ENCODE data around the gene CHST12.
A peak's percentile ranks its signal among the peaks of the same experiment; 100 is the strongest.

The CHST12 gene

GRCh38 chr7:2386964-2387669, 16.3 kb upstream of the CHST12 start:
- TF ChIP-seq GATA2 (IDR thresholded peaks at IDR 0.05; ENCODE audit: low read depth, low read length) = no peak
- TF ChIP-seq GATA3 (IDR thresholded peaks at IDR 0.05; ENCODE audit: low read depth, low read length) = no peak

GRCh38 chr7:2387897-2388636, 15.3 kb upstream of the CHST12 start:
- TF ChIP-seq GATA3 (IDR thresholded peaks at IDR 0.05; ENCODE audit: low read depth, low read length) (no peak), GATA2 (IDR thresholded peaks at IDR 0.05; ENCODE audit: low read depth, low read length) (no peak)

GRCh38 chr7:2388637-2388954, 14.8 kb upstream of the CHST12 start:
- TF ChIP-seq GATA3 (IDR thresholded peaks at IDR 0.05; ENCODE audit: low read depth, low read length) = no peak

GRCh38 chr7:2393706-2394105, 9.7 kb upstream of the CHST12 start:
- TF ChIP-seq GATA3 (IDR thresholded peaks at IDR 0.05; ENCODE audit: low read depth, low read length) = no peak
- no peak for TF ChIP-seq GATA2 (IDR thresholded peaks at IDR 0.05; ENCODE audit: low read depth, low read length)

GRCh38 chr7:2394566-2395082, 8.8 kb upstream of the CHST12 start:
- TF ChIP-seq GATA2 (IDR thresholded peaks at IDR 0.05; ENCODE audit: low read depth, low read length) (no peak), GATA3 (IDR thresholded peaks at IDR 0.05; ENCODE audit: low read depth, low read length) (no peak)

GRCh38 chr7:2398506-2398905, 4.9 kb upstream of the CHST12 start:
- TF ChIP-seq GATA3 (IDR thresholded peaks at IDR 0.05; ENCODE audit: low read depth, low read length) (no peak), GATA2 (IDR thresholded peaks at IDR 0.05; ENCODE audit: low read depth, low read length) (no peak)

GRCh38 chr7:2399848-2400587, 3.4 kb upstream of the CHST12 start:
- no peak for TF ChIP-seq GATA3 (IDR thresholded peaks at IDR 0.05; ENCODE audit: low read depth, low read length)
- peak; percentile 66; the same call in 1 of the 2 replicates for TF ChIP-seq GATA2 (IDR thresholded peaks at IDR 0.05; ENCODE audit: low read depth, low read length)

GRCh38 chr7:2402687-2403013, 761 bp upstream of the CHST12 start:
- TF ChIP-seq GATA3 (IDR thresholded peaks at IDR 0.05; ENCODE audit: low read depth, low read length) = no peak
- no peak for TF ChIP-seq GATA2 (IDR thresholded peaks at IDR 0.05; ENCODE audit: low read depth, low read length)

GRCh38 chr7:2403718-2404648, 572 bp downstream of the CHST12 start:
- TF ChIP-seq GATA2 (IDR thresholded peaks at IDR 0.05; ENCODE audit: low read depth, low read length) (0 out of 2 replicates have a peak, but pooled peaks have one; percentile 6), GATA3 (IDR thresholded peaks at IDR 0.05; ENCODE audit: low read depth, low read length) (no peak)

- no peak for TF ChIP-seq GATA3 (IDR thresholded peaks at IDR 0.05; ENCODE audit: low read depth, low read length)
- TF ChIP-seq GATA2 (IDR thresholded peaks at IDR 0.05; ENCODE audit: low read depth, low read length) = 0 out of 2 replicates have a peak, but pooled peaks have one; percentile 17
These were observed 1.3 kb downstream of the CHST12 start for GRCh38 chr7:2404714-2405119.

- TF ChIP-seq GATA2 (IDR thresholded peaks at IDR 0.05; ENCODE audit: low read depth, low read length) = no peak
These were observed 1.8 kb downstream of the CHST12 start for GRCh38 chr7:2405201-2405600.

- TF ChIP-seq GATA3 (IDR thresholded peaks at IDR 0.05; ENCODE audit: low read depth, low read length) (no peak), GATA2 (IDR thresholded peaks at IDR 0.05; ENCODE audit: low read depth, low read length) (peak; percentile 21; the same call in 1 of the 2 replicates)
These were observed 2.4 kb downstream of the CHST12 start for GRCh38 chr7:2405601-2406345.

Measured in SH-SY5Y (cell line).